ENCODE data around the gene FRMD1.

DNA sequence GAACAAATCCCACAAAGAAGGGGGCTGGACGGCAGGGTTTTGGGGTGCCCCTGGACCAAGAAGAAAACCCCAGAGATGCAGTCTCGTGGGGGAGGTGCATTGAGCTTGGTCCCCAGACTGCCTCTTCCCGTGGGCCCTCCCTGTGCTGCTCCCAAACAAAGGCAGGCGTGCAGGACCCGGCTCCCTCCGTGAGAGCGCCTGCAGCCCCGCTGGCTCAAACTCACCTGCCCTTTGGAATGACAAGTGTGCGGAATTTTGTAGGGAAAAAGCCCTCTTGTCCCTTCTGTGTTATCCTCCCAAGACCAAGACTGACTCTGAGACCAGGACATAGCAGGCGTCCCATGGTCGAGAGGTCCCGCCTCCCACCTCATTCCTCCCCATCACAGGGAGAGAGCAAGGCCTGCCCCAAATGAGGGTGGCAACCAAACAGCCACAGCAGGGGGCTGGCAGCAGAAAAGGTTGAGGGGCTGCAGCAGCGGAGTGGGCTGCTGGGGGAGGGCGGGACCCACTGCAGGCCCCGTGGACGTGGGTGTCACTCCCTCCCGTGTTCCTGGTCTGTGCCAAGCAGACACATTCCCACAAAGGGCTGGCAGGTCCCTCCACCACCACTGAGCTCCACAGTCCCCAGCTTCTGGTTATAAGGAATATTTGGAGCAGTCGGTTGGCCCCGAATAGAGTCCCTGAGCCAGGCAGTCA, 5.6 kb upstream of the FRMD1 start:
- no peak for TF ChIP-seq POLR2AphosphoS5 (IDR thresholded peaks at IDR 0.05)
- no peak for TF ChIP-seq POLR2A (IDR thresholded peaks at IDR 0.05)
- no peak for TF ChIP-seq EP300 (IDR thresholded peaks at IDR 0.05)
- TF ChIP-seq, protein P1, sequence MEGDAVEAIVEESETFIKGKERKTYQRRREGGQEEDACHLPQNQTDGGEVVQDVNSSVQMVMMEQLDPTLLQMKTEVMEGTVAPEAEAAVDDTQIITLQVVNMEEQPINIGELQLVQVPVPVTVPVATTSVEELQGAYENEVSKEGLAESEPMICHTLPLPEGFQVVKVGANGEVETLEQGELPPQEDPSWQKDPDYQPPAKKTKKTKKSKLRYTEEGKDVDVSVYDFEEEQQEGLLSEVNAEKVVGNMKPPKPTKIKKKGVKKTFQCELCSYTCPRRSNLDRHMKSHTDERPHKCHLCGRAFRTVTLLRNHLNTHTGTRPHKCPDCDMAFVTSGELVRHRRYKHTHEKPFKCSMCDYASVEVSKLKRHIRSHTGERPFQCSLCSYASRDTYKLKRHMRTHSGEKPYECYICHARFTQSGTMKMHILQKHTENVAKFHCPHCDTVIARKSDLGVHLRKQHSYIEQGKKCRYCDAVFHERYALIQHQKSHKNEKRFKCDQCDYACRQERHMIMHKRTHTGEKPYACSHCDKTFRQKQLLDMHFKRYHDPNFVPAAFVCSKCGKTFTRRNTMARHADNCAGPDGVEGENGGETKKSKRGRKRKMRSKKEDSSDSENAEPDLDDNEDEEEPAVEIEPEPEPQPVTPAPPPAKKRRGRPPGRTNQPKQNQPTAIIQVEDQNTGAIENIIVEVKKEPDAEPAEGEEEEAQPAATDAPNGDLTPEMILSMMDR (IDR thresholded peaks at IDR 0.05) = no peak

Data from upper lobe of left lung (tissue), 4 donors.